GM19025 (cell line): ENCODE results near the gene ALG14.
"Not testable (repeated sequence)": the region's sequence is repeated elsewhere in the genome, so short reads cannot be mapped to it uniquely, and the experiment has no call there.

Experiments used
- ATAC-seq: cut with Tn5 transposase; IDR thresholded peaks from one replicate; pipeline ENCODE4 v1.9.1; 2021; ENCODE audit warnings: mild to moderate bottlenecking, low read depth, moderate library complexity; ENCODE audit not compliant: unreplicated experiment

ALG14 gene

GRCh38 chr1:95089650-95090287 lies 17.0 kb upstream of the ALG14 start:
- ATAC-seq = no peak

- ATAC-seq = no peak
Measured at GRCh38 chr1:95088303-95088702, 15.6 kb upstream of the ALG14 start.

GRCh38 chr1:95086949-95087533 lies 14.3 kb upstream of the ALG14 start:
- no peak for ATAC-seq

- no peak for ATAC-seq
Measured at GRCh38 chr1:95085376-95085775, 12.6 kb upstream of the ALG14 start.

- no peak for ATAC-seq
Measured at GRCh38 chr1:95084317-95085176, 11.8 kb upstream of the ALG14 start.

GRCh38 chr1:95080879-95081278 lies 8.1 kb upstream of the ALG14 start:
- ATAC-seq = no peak

- ATAC-seq = no peak
Measured at GRCh38 chr1:95080446-95080845, 7.7 kb upstream of the ALG14 start.

GRCh38 chr1:95076034-95076433 lies 3.3 kb upstream of the ALG14 start:
- no peak for ATAC-seq

GRCh38 chr1:95073446-95073845 lies 695 bp upstream of the ALG14 start:
- no peak for ATAC-seq

GRCh38 chr1:95072117-95072516 lies 634 bp downstream of the ALG14 start:
- ATAC-seq = no peak

GRCh38 chr1:95071539-95071938 lies 1.2 kb downstream of the ALG14 start:
- ATAC-seq = no peak

GRCh38 chr1:95069710-95070093 lies 3.0 kb downstream of the ALG14 start:
- ATAC-seq = no peak

GRCh38 chr1:95068956-95069709 lies 3.6 kb downstream of the ALG14 start:
- ATAC-seq = no peak

GRCh38 chr1:95067568-95067967 lies 5.2 kb downstream of the ALG14 start:
- ATAC-seq = no peak

- ATAC-seq = no peak
Measured at GRCh38 chr1:95067062-95067461, 5.7 kb downstream of the ALG14 start.

- no peak for ATAC-seq
Measured at GRCh38 chr1:95061445-95062006, 11.2 kb downstream of the ALG14 start.

GRCh38 chr1:95058974-95059373 lies 13.8 kb downstream of the ALG14 start:
- ATAC-seq = no peak

GRCh38 chr1:95057351-95057750 lies 15.4 kb downstream of the ALG14 start:
- ATAC-seq = no peak

GRCh38 chr1:95049935-95050334 lies 22.8 kb downstream of the ALG14 start:
- ATAC-seq = no peak

GRCh38 chr1:95048317-95048716 lies 24.4 kb downstream of the ALG14 start:
- no peak for ATAC-seq

GRCh38 chr1:95047624-95048023 lies 25.1 kb downstream of the ALG14 start:
- ATAC-seq = not testable (repeated sequence)
